Peyer's patch (tissue), 4 donors: ENCODE results near the gene DIP2B. TPM values are rescaled to one million over a fixed set of nuclear protein-coding genes. Genes with fewer than 3 reads are reported as not detected.

Experiments
- DNase-seq, 3 donors: peaks; one replicate each; pipeline ENCODE4 v3.0.0-alpha.2; 2017 to 2019
- H3K27ac ChIP-seq, 4 donors: fragments of 200-600 bp; sonication (generic); one replicate each; pipeline ENCODE4 v1.5.1; 2016 to 2019
- H3K27me3 ChIP-seq, 2 donors: fragments of 200-600 bp; sonication (generic); one replicate each; pipeline ENCODE4 v1.5.1; 2019
- H3K36me3 ChIP-seq, 3 donors: fragments of 200-600 bp; sonication (generic); one replicate each; pipeline ENCODE4 v1.5.1; 2016 to 2019
- H3K4me1 ChIP-seq, 4 donors: fragments of 200-600 bp; sonication (generic); one replicate each; pipeline ENCODE4 v1.5.1; 2016 to 2019
- H3K4me3 ChIP-seq, 4 donors: fragments of 200-600 bp; sonication (generic); 1 replicate in 3 of 4; 2 replicates in 1 of 4; pipeline ENCODE4 v1.5.1; 2016 to 2019; ENCODE audit warnings: mild to moderate bottlenecking in 1 of 4
- H3K9me3 ChIP-seq, 4 donors: fragments of 200-600 bp; sonication (generic); one replicate each; pipeline ENCODE4 v1.5.1; 2016 to 2019; ENCODE audit warnings: mild to moderate bottlenecking in 1 of 4
- POLR2A ChIP-seq, 2 donors: fragments of 450-650 bp; IDR thresholded peaks; one replicate each; pipeline ENCODE4 v1.5.1; 2017; ENCODE audit warnings: antibody characterized with exemption in 2 of 2, mild to moderate bottlenecking in 2 of 2, moderate library complexity in 2 of 2
- total RNA-seq, 4 donors: library from RNA; depleted of rRNA; stranded (reverse); fragments of >200 nt; gene quantifications; one replicate each; pipeline ENCODE4 v1.1.0, GENCODE V29; 2016
- TF ChIP-seq, protein P1 (sequence below), 6 experiments: fragments of 450-650 bp in 4 of 6; fragments of 200-600 bp in 2 of 6; sonication (generic) in 1 of 6; IDR thresholded peaks; one replicate each; pipeline ENCODE4 v1.5.1; 2017 to 2019; ENCODE audit warnings: antibody characterized with exemption in 6 of 6, mild to moderate bottlenecking in 3 of 6, moderate library complexity in 1 of 6

The DIP2B gene
- total RNA-seq, 4 donors from 2014 or later = 28.0 to 73.4 (median 42.5) TPM

GRCh38 chr12:50580436-50580835 lies 75.7 kb downstream of the DIP2B start:
- H3K36me3 ChIP-seq = peaks cover 0 to 6% (median 0%) of the 10 kb centered on the region in 3 donors
- no peak overlapping the region for H3K4me3 ChIP-seq
- TF ChIP-seq, protein P1, sequence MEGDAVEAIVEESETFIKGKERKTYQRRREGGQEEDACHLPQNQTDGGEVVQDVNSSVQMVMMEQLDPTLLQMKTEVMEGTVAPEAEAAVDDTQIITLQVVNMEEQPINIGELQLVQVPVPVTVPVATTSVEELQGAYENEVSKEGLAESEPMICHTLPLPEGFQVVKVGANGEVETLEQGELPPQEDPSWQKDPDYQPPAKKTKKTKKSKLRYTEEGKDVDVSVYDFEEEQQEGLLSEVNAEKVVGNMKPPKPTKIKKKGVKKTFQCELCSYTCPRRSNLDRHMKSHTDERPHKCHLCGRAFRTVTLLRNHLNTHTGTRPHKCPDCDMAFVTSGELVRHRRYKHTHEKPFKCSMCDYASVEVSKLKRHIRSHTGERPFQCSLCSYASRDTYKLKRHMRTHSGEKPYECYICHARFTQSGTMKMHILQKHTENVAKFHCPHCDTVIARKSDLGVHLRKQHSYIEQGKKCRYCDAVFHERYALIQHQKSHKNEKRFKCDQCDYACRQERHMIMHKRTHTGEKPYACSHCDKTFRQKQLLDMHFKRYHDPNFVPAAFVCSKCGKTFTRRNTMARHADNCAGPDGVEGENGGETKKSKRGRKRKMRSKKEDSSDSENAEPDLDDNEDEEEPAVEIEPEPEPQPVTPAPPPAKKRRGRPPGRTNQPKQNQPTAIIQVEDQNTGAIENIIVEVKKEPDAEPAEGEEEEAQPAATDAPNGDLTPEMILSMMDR (IDR thresholded peaks at IDR 0.05) = no peak
- no peak for TF ChIP-seq POLR2A (IDR thresholded peaks at IDR 0.05)
- H3K27me3 ChIP-seq = no peaks in the 10 kb centered on the region
- H3K4me1 ChIP-seq = peaks cover 0 to 4% (median 0%) of the 10 kb centered on the region in 4 donors
- no peak overlapping the region for H3K27ac ChIP-seq
- DNase-seq = no peak
- no peaks in the 10 kb centered on the region for H3K9me3 ChIP-seq

DNA sequence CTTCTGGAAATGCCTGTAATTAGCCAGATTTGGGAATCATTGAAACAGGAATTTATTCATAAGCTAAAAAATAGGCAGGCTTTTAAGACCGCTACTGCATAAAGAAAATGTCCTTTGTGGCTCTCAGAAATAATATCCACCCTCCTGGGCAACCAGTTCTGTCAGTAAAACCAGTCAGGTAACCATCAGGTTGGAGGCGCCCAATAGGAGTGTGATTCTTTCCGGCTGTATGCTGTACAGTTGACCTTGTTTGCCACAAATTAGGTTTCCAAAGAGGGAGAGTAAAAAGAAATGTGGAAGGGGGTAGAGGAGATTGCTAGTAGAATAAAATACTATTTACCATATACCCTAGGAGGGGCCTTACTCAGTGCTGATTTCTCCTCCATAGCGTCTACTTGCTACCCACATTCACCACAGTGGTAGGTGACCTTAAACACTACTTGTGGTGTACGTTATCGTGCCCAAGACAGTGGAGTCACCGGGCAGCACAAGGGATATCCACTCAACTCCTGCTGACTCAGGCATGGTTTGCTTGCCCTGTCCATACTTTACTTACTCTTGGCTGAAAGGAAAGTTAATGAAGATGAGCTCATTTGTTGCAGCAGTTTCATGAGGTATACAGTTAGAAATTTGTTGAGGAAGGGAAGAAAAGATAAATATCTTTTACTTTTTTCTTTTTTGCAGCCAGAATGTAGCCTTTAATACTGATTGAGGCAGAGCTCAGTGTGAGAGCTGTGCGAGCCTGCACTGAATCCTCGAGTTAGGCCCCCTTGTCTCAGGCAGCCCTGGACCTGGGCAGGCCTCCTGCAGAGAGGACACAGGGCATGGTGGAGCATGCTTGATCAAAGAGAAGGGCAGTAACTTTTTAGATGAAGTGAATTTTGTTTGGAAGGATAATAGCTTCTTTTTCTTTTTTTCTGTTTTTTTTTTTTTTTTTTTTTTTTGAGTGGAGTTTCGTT lies 76.7 kb downstream of the DIP2B start:
- TF ChIP-seq POLR2A (IDR thresholded peaks at IDR 0.05) = no peak
- TF ChIP-seq, protein P1 (IDR thresholded peaks at IDR 0.05) = no peak
- Histone ChIP-seq H3K27me3 (no peaks in the 10 kb centered on the region), H3K4me1 (peaks cover 0 to 3% (median 0%) of the 10 kb centered on the region in 4 donors), H3K9me3 (no peaks in the 10 kb centered on the region), H3K27ac (no peak overlapping the region), H3K4me3 (no peak overlapping the region), H3K36me3 (peaks cover 0 to 6% (median 0%) of the 10 kb centered on the region in 3 donors)
- no peak for DNase-seq

GRCh38 chr12:50584135-50584534 lies 79.3 kb downstream of the DIP2B start:
- Histone ChIP-seq H3K9me3 (no peaks in the 10 kb centered on the region), H3K27ac (no peak overlapping the region), H3K4me3 (no peak overlapping the region), H3K27me3 (no peaks in the 10 kb centered on the region), H3K4me1 (peaks cover 0 to 1% (median 0%) of the 10 kb centered on the region in 4 donors), H3K36me3 (peaks cover 0 to 6% (median 0%) of the 10 kb centered on the region in 3 donors)
- TF ChIP-seq POLR2A (IDR thresholded peaks at IDR 0.05) = no peak
- TF ChIP-seq, protein P1 (IDR thresholded peaks at IDR 0.05) = no peak
- no peak for DNase-seq

- Histone ChIP-seq H3K27ac (no peak overlapping the region), H3K4me1 (no peaks in the 10 kb centered on the region), H3K4me3 (no peak overlapping the region), H3K9me3 (no peaks in the 10 kb centered on the region), H3K36me3 (peaks cover 0 to 2% (median 0%) of the 10 kb centered on the region in 3 donors), H3K27me3 (no peaks in the 10 kb centered on the region)
- TF ChIP-seq, protein P1 (IDR thresholded peaks at IDR 0.05) = no peak
- no peak for TF ChIP-seq POLR2A (IDR thresholded peaks at IDR 0.05)
- no peak for DNase-seq
Observed at GRCh38 chr12:50589650-50590435, 85.1 kb downstream of the DIP2B start.

DNA sequence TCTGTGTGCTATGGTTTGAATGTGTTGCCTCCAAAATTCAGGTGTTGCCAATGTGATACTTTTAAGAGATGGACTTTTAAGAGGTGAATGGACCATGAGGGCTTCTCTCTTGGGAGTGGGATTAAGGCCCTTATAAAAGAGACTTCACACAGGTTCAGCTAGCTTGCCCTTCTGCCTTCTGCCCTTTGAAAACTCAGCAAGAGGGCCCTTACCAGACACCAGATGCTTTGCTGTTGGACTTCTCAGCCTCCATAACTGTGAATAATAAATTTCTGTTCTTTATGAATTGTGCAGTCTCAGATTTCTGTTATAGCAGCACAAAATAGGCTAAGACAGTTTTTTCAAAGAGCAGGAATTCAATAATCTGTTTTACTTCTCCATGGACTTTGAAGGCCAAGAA lies 86.1 kb downstream of the DIP2B start:
- no peak for DNase-seq
- no peaks in the 10 kb centered on the region for H3K36me3 ChIP-seq
- H3K27me3 ChIP-seq = no peaks in the 10 kb centered on the region
- H3K27ac ChIP-seq = no peak overlapping the region
- H3K4me3 ChIP-seq = no peak overlapping the region
- H3K9me3 ChIP-seq = no peaks in the 10 kb centered on the region
- TF ChIP-seq, protein P1 (IDR thresholded peaks at IDR 0.05) = no peak
- TF ChIP-seq POLR2A (IDR thresholded peaks at IDR 0.05) = no peak
- no peaks in the 10 kb centered on the region for H3K4me1 ChIP-seq
